Suppressor macrophage treated with lipopolysaccharide for 1 hour (primary cell): ENCODE results near the gene RIMS3.
"Not testable (repeated sequence)": the region's sequence is repeated elsewhere in the genome, so short reads cannot be mapped to it uniquely, and the experiment has no call there.

ENCODE experiments used
- DNase-seq, 3 donors: peaks; one replicate each; pipeline ENCODE4 v3.0.0-alpha.2; 2020 to 2022

The RIMS3 gene

GRCh38 chr1:40629546-40629945, 35.9 kb downstream of the RIMS3 start:
- not testable (repeated sequence) for DNase-seq

- no peak for DNase-seq
These were observed 36.6 kb downstream of the RIMS3 start for GRCh38 chr1:40628903-40629292.

- no peak for DNase-seq
These were observed 37.2 kb downstream of the RIMS3 start for GRCh38 chr1:40627987-40628902.

- DNase-seq, result no peak
These were observed 39.1 kb downstream of the RIMS3 start for GRCh38 chr1:40626383-40626770.

GRCh38 chr1:40625476-40626382, 39.8 kb downstream of the RIMS3 start:
- DNase-seq, result no peak

- peak in 1 of 3 donors; percentile 18 for DNase-seq
These were observed 40.4 kb downstream of the RIMS3 start for GRCh38 chr1:40625076-40625475.

- DNase-seq, result no peak
These were observed 42.4 kb downstream of the RIMS3 start for GRCh38 chr1:40622936-40623629.

- no peak for DNase-seq
These were observed 43.5 kb downstream of the RIMS3 start for GRCh38 chr1:40621821-40622450.

GRCh38 chr1:40620586-40621210, 44.8 kb downstream of the RIMS3 start:
- DNase-seq, result no peak

- DNase-seq, result no peak
These were observed 45.3 kb downstream of the RIMS3 start for GRCh38 chr1:40620150-40620549.

GRCh38 chr1:40618108-40618507, 47.4 kb downstream of the RIMS3 start:
- DNase-seq, result no peak

GRCh38 chr1:40612345-40612831, 53.1 kb downstream of the RIMS3 start:
- peak; percentile 83 to 90 (median 85) for DNase-seq

- no peak for DNase-seq
These were observed 55.3 kb downstream of the RIMS3 start for GRCh38 chr1:40610156-40610555.

GRCh38 chr1:40607921-40608320, 57.6 kb downstream of the RIMS3 start:
- DNase-seq, result peak in 1 of 3 donors; percentile 40

GRCh38 chr1:40606978-40607377, 58.5 kb downstream of the RIMS3 start:
- peak; percentile 29 to 45 (median 37) for DNase-seq

- no peak for DNase-seq
These were observed 59.3 kb downstream of the RIMS3 start for GRCh38 chr1:40606194-40606593.

- DNase-seq, result peak; percentile 32 to 62 (median 61)
These were observed 65.6 kb downstream of the RIMS3 start for GRCh38 chr1:40599926-40600325.

GRCh38 chr1:40595623-40596022, 69.9 kb downstream of the RIMS3 start:
- DNase-seq, result no peak

GRCh38 chr1:40594187-40594531, 71.3 kb downstream of the RIMS3 start:
- DNase-seq, result no peak

- no peak for DNase-seq
These were observed 71.9 kb downstream of the RIMS3 start for GRCh38 chr1:40593449-40594186.
